ENCODE results near the gene PLCB3.

Gene PLCB3

GRCh38 chr11:64268025-64268892 lies 16.9 kb downstream of the PLCB3 start:
- DNase-seq = peak in 1 of 2 donors; percentile 18

GRCh38 chr11:64268893-64269539 lies 17.7 kb downstream of the PLCB3 start:
- peak; percentile 38 to 69 for DNase-seq

GRCh38 chr11:64269540-64270220 lies 18.4 kb downstream of the PLCB3 start:
- peak; percentile 98 to 100 for DNase-seq

GRCh38 chr11:64275031-64275800 lies 23.9 kb downstream of the PLCB3 start:
- DNase-seq = no peak

GRCh38 chr11:64275841-64276240 lies 24.5 kb downstream of the PLCB3 start:
- no peak for DNase-seq

- DNase-seq = peak; percentile 50 to 76
Measured at GRCh38 chr11:64276653-64277431, 25.5 kb downstream of the PLCB3 start.

GRCh38 chr11:64278576-64279190 lies 27.4 kb downstream of the PLCB3 start:
- no peak for DNase-seq

GRCh38 chr11:64281957-64282770 lies 30.8 kb downstream of the PLCB3 start:
- no peak for DNase-seq

GRCh38 chr11:64283092-64283491 lies 31.8 kb downstream of the PLCB3 start:
- no peak for DNase-seq

- DNase-seq = peak; percentile 85 to 96
Measured at GRCh38 chr11:64284048-64284961, 33.0 kb downstream of the PLCB3 start, which contains the start of gene BAD. Gene BAD (minus strand): TSS chr11:64284665. CDS start chr11:64284368, 297 bp downstream.

- DNase-seq = peak; percentile 74 to 91
Measured at GRCh38 chr11:64284962-64285884, 33.9 kb downstream of the PLCB3 start, which contains the start of gene GPR137. Gene GPR137 (plus strand): TSS chr11:64285848. CDS start chr11:64286525, 677 bp downstream.

- no peak for DNase-seq
Measured at GRCh38 chr11:64285885-64286800, 34.8 kb downstream of the PLCB3 start.

GRCh38 chr11:64286801-64287159 lies 35.5 kb downstream of the PLCB3 start:
- DNase-seq = no peak

- no peak for DNase-seq
Measured at GRCh38 chr11:64287676-64288352, 36.5 kb downstream of the PLCB3 start.

GRCh38 chr11:64288353-64288750 lies 37.0 kb downstream of the PLCB3 start:
- no peak for DNase-seq

- no peak for DNase-seq
Measured at GRCh38 chr11:64289002-64289564, 37.8 kb downstream of the PLCB3 start.

Measured in inflammatory macrophage treated with lipopolysaccharide for 1 hour (primary cell).